K562 (cell line): ENCODE measurements around the gene EYA2. TPM values are rescaled to one million over a fixed set of nuclear protein-coding genes. Genes with fewer than 3 reads are reported as not detected.

Experiments used
- ATAC-seq: fragments of 200-7000 bp; cut with Tn5 transposase; 3 replicates; pipeline ENCODE4 v1.9.1; 2020; ENCODE audit warnings: moderate library complexity
- BruUV-seq: library from RNA; stranded (reverse); fragments of 400-500 nt; replicated peaks from 2 replicates; lab custom pipeline; 2021; lab: Mats Ljungman, UMichigan
- CTCF ChIA-PET: fragments of 300-600 bp; formaldehyde crosslinking; extraction: SDS; loops from one replicate; lab custom pipeline; 2021; ENCODE audit warnings: low intra/inter-chr PET ratio; lab: Yijun Ruan, JAX
- POLR2A ChIA-PET: fragments of 300-600, 350-650 bp; sonication (Branson Sonifier 250); formaldehyde crosslinking; extraction: SDS; loops from one replicate; lab custom pipeline; 2021; ENCODE audit warnings: antibody characterized with exemption, inconsistent platforms; lab: Yijun Ruan, JAX
- DNase-seq, 4 experiments: peaks; one replicate each; pipeline versions ENCODE4 v3.0.0 to v3.0.0-alpha.2; 2011 to 2018; ENCODE audit warnings: low spot score in 3 of 4, mixed read lengths in 3 of 4; ENCODE audit errors: extremely low read depth in 1 of 4
- FAIRE-seq: peaks from 2 replicates; lab custom pipeline; 2011; peaks lifted over from hg19 to GRCh38; lab: Jason Lieb, UNC
- H2AFZ ChIP-seq: 2 replicates; pipeline ENCODE4 v1.6.0; 2011; ENCODE audit warnings: low read depth, low read length, control low read depth, inconsistent platforms
- H3K27ac ChIP-seq: fragments of 200-600 bp; 3 replicates; pipeline ENCODE4 v1.8.0; 2011; ENCODE audit warnings: low read depth, mild to moderate bottlenecking, control low read depth, inconsistent platforms, low read length, moderate library complexity, mixed read lengths; ENCODE audit errors: extremely low read depth
- H3K27me3 ChIP-seq, 2 experiments: fragments of 300-600 bp in 1 of 2; 2 replicates in 1 of 2; 3 replicates in 1 of 2; pipeline versions ENCODE4 v1.6.0 to v1.8.0; 2011; ENCODE audit warnings: inconsistent platforms in 2 of 2, low read length in 2 of 2, mild to moderate bottlenecking in 1 of 2, mixed read lengths in 1 of 2, moderate library complexity in 1 of 2; ENCODE audit not compliant: control insufficient read depth in 2 of 2, insufficient read depth in 2 of 2
- H3K36me3 ChIP-seq: fragments of 300-600 bp; 3 replicates; pipeline ENCODE4 v1.8.0; 2011; ENCODE audit warnings: mild to moderate bottlenecking, low read length, inconsistent platforms; ENCODE audit not compliant: control insufficient read depth, insufficient read depth
- H3K4me1 ChIP-seq, 2 experiments: fragments of 200-600 bp in 1 of 2; replicated peaks in 1 of 2; 2 replicates in 1 of 2; 3 replicates in 1 of 2; pipeline versions ENCODE4 v1.5.1 to v1.8.0; 2011; ENCODE audit warnings: inconsistent platforms in 2 of 2, low read length in 2 of 2, mild to moderate bottlenecking in 1 of 2, mixed read lengths in 1 of 2, moderate library complexity in 1 of 2; ENCODE audit not compliant: control insufficient read depth in 2 of 2, insufficient read depth in 2 of 2
- H3K4me2 ChIP-seq: 2 replicates; pipeline ENCODE4 v1.6.1; 2011; ENCODE audit warnings: low read length, control low read depth, inconsistent platforms, mixed read lengths; ENCODE audit not compliant: insufficient read depth
- H3K4me3 ChIP-seq: fragments of 200-600 bp; sonication (generic), shearing (Covaris generic); 2 replicates; pipeline ENCODE4 v1.5.1; 2016; ENCODE audit warnings: control low read depth, inconsistent platforms
- H3K79me2 ChIP-seq: fragments of 200-600 bp; 3 replicates; pipeline ENCODE4 v1.8.0; 2011; ENCODE audit warnings: low read length, inconsistent platforms; ENCODE audit not compliant: control insufficient read depth, insufficient read depth
- H3K9ac ChIP-seq, 2 experiments: 2 replicates each; pipeline versions ENCODE4 v1.6.0 to v1.6.1; 2011; ENCODE audit warnings: low read depth in 2 of 2, low read length in 2 of 2, control low read depth in 1 of 2, inconsistent platforms in 1 of 2, mild to moderate bottlenecking in 1 of 2, mixed read lengths in 1 of 2; ENCODE audit not compliant: insufficient read depth in 1 of 2
- H3K9me1 ChIP-seq: one replicate; pipeline ENCODE4 v1.6.0; 2011; ENCODE audit warnings: inconsistent platforms, mild to moderate bottlenecking, low read length, moderate library complexity; ENCODE audit not compliant: control insufficient read depth, insufficient read depth
- H3K9me3 ChIP-seq: replicated peaks from 2 replicates; pipeline ENCODE4 v1.5.1; 2011; ENCODE audit warnings: low read depth, low read length, inconsistent platforms; ENCODE audit not compliant: control insufficient read depth, insufficient read depth
- H4K20me1 ChIP-seq: replicated peaks from 2 replicates; pipeline ENCODE4 v1.6.1; 2011; ENCODE audit warnings: low read length, inconsistent platforms, mixed read lengths; ENCODE audit not compliant: control insufficient read depth, insufficient read depth
- POLR2A ChIP-seq: fragments of 450-650 bp; conservative IDR thresholded peaks from 2 replicates; pipeline ENCODE4 v1.6.1; 2016
- WGBS: fragments of 100-300 bp; shearing (Covaris generic); methylation state at CpG from one replicate; pipeline ENCODE4 v1.1.6; 2016; ENCODE audit warnings: low coverage, mixed read lengths; ENCODE audit not compliant: insufficient coverage; ENCODE audit errors: missing lambda C conversion rate; 5-methylcytosine and 5-hydroxymethylcytosine counted together
- in situ Hi-C: fragments of 300-500 bp; cut with MboI; formaldehyde crosslinking; loops from 4 replicates; pipeline ENCODE4 v1.15.0; 2018; ENCODE audit warnings: inconsistent platforms, mixed read lengths
- intact Hi-C: fragments of 100-400 bp; cut with micrococcal nuclease; formaldehyde crosslinking; loops from 2 replicates; pipeline ENCODE4 v1.14.2; 2022
- polyA plus RNA-seq, 8 experiments: library from polyadenylated mRNA; depleted of rRNA in 4 of 8; stranded (reverse) in 5 of 8; unstranded in 3 of 8; fragments of >200 nt; fragmentation: Nextera tagmentation in 2 of 8; fragmentation: Illumina TruSeq in 1 of 8; extraction: Ambion mirVana in 2 of 8; extraction: Trizol in 1 of 8; gene quantifications; 2 replicates each; pipeline versions ENCODE4 v1.2.1 to v1.2.3, GENCODE V29; 2011 to 2014; ENCODE audit warnings: inconsistent platforms in 1 of 8, missing spikeins in 1 of 8
- total RNA-seq, 7 experiments: library from RNA; depleted of rRNA in 6 of 7; stranded (reverse); fragments of >200 nt in 6 of 7; fragmentation: Illumina TruSeq in 2 of 7; extraction: Trizol in 2 of 7; gene quantifications; 2 replicates each; pipeline versions ENCODE4 v1.2.1 to v1.2.3, GENCODE V29; 2011 to 2021; ENCODE audit warnings: low replicate concordance in 1 of 7
- TF ChIP-seq, protein P1 (sequence below), 3 experiments: fragments of 200-800 bp in 1 of 3; fragments of 250-450 bp in 1 of 3; fragments of 450-650 bp in 1 of 3; sonication (Bioruptor Pico) in 1 of 3; sonication (Bioruptor generic) in 1 of 3; formaldehyde crosslinking in 1 of 3; IDR thresholded peaks; 2 replicates each; pipeline versions ENCODE4 v1.6.1 to v1.8.0; 2016 to 2022; ENCODE audit warnings: mild to moderate bottlenecking in 2 of 3, missing genetic modification characterization in 2 of 3, missing compliant biosample characterization in 1 of 3, moderate library complexity in 1 of 3

EYA2 gene
- total and polyA plus RNA-seq, 9 of the 15 experiments (the other 6 are each of a cell fraction or from before 2014, with no cell fraction given): 0.03 TPM; not detected in 8

DNA sequence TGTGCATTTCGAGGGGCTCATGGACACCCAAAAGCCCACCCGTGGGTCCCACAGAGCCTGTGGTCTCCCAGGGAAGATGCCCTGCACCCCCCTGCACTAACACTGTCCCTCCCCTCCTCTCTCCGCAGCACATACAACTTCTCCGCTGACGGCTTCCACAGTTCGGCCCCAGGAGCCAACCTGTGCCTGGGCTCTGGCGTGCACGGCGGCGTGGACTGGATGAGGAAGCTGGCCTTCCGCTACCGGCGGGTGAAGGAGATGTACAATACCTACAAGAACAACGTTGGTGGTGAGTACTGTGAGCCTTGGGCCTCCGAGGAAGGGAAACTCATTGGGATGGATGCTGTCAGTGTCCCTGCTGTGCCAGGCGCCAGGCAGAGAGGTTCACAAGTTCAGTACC is 277.9 kb downstream of the EYA2 start:
- no TSS peak for BruUV-seq
- Histone ChIP-seq H3K36me3 (no peaks in the 10 kb centered on the region), H4K20me1 (no peaks in the 10 kb centered on the region), H3K9me3 (no peaks in the 10 kb centered on the region), H3K4me2 (no peak overlapping the region), H3K27me3 (peaks cover 46 to 62% of the 10 kb centered on the region in 2 experiments; a peak in 4 of 5 replicates), H3K9ac (no peak overlapping the region), H3K9me1 (no peaks in the 10 kb centered on the region), H3K4me3 (no peak overlapping the region), H3K27ac (no peak overlapping the region), H2AFZ (no peak overlapping the region), H3K79me2 (no peaks in the 10 kb centered on the region), H3K4me1 (peaks cover 0 to 9% of the 10 kb centered on the region in 2 experiments; a peak in 1 of 5 replicates)
- TF ChIP-seq POLR2A: no peak
- TF ChIP-seq, protein P1, sequence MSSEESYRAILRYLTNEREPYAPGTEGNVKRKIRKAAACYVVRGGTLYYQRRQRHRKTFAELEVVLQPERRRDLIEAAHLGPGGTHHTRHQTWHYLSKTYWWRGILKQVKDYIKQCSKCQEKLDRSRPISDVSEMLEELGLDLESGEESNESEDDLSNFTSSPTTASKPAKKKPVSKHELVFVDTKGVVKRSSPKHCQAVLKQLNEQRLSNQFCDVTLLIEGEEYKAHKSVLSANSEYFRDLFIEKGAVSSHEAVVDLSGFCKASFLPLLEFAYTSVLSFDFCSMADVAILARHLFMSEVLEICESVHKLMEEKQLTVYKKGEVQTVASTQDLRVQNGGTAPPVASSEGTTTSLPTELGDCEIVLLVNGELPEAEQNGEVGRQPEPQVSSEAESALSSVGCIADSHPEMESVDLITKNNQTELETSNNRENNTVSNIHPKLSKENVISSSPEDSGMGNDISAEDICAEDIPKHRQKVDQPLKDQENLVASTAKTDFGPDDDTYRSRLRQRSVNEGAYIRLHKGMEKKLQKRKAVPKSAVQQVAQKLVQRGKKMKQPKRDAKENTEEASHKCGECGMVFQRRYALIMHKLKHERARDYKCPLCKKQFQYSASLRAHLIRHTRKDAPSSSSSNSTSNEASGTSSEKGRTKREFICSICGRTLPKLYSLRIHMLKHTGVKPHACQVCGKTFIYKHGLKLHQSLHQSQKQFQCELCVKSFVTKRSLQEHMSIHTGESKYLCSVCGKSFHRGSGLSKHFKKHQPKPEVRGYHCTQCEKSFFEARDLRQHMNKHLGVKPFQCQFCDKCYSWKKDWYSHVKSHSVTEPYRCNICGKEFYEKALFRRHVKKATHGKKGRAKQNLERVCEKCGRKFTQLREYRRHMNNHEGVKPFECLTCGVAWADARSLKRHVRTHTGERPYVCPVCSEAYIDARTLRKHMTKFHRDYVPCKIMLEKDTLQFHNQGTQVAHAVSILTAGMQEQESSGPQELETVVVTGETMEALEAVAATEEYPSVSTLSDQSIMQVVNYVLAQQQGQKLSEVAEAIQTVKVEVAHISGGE (CRISPR knock-in tag; IDR thresholded peaks at IDR 0.05): peak in 1 of 3 experiments; percentile 82; a peak in 2 of 6 replicates
- POLR2A ChIA-PET: no interaction called here
- 3% methylated on average over 16 of the region's 16 CpGs for WGBS
- no peak for FAIRE-seq
- intact Hi-C loops (no loop called here), in situ Hi-C loops (no loop called here)
- no peak for ATAC-seq
- no peak for DNase-seq
- CTCF ChIA-PET: no interaction called here
